ENCODE measurements around the gene SLC4A1. TPM values are rescaled to one million over a fixed set of nuclear protein-coding genes. Genes with fewer than 3 reads are reported as not detected.

The SLC4A1 gene
- polyA plus RNA-seq, 2 of the 4 experiments (the other 2 are of a cell fraction) = not detected

DNA sequence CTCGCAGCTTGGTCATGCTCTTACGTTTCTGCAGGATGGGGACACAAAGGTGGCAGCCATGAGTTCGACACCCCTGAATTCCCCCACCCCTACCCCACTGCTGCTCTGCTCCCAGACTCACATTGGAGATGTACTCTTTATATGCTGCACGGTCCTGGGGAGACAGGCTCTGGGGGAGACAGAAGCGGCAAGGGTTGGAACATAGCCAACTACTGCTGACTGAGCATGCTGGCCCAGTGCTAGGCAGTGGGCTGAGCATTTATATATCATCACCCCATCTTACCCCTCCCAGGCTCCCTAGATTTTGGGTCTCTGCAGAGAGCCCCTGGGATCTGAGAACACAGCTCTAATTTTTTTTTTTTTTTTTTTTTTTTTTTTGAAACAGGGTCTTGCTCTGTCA lies 60.2 kb downstream of the SLC4A1 start:
- FAIRE-seq (no peak), DNase-seq (ENCODE audit: low read depth in 1 of 2, low spot score in 1 of 2) (no peak), ATAC-seq (no peak)
- Histone ChIP-seq H3K4me3 (no peak overlapping the region), H3K4me1 (peaks cover 47% of the 10 kb centered on the region), H3K27ac (no peak overlapping the region), H3K4me2 (no peak overlapping the region), H3K9me3 (no peaks in the 10 kb centered on the region)
- no peak for TF ChIP-seq EHF (CRISPR knock-in tag; IDR thresholded peaks at IDR 0.05)
- TF ChIP-seq, protein P1, sequence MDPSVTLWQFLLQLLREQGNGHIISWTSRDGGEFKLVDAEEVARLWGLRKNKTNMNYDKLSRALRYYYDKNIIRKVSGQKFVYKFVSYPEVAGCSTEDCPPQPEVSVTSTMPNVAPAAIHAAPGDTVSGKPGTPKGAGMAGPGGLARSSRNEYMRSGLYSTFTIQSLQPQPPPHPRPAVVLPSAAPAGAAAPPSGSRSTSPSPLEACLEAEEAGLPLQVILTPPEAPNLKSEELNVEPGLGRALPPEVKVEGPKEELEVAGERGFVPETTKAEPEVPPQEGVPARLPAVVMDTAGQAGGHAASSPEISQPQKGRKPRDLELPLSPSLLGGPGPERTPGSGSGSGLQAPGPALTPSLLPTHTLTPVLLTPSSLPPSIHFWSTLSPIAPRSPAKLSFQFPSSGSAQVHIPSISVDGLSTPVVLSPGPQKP (IDR thresholded peaks at IDR 0.05; ENCODE audit: low read depth, low read length) = no peak
- TF ChIP-seq MAFK (IDR thresholded peaks at IDR 0.05; ENCODE audit: partially characterized antibody) = no peak
- TF ChIP-seq, protein P2, sequence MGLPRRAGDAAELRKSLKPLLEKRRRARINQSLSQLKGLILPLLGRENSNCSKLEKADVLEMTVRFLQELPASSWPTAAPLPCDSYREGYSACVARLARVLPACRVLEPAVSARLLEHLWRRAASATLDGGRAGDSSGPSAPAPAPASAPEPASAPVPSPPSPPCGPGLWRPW (IDR thresholded peaks at IDR 0.05) = no peak
- TF ChIP-seq POLR2AphosphoS2 (conservative IDR thresholded peaks at IDR 0.05; ENCODE audit: low read length) = no peak
- TF ChIP-seq, protein P3, sequence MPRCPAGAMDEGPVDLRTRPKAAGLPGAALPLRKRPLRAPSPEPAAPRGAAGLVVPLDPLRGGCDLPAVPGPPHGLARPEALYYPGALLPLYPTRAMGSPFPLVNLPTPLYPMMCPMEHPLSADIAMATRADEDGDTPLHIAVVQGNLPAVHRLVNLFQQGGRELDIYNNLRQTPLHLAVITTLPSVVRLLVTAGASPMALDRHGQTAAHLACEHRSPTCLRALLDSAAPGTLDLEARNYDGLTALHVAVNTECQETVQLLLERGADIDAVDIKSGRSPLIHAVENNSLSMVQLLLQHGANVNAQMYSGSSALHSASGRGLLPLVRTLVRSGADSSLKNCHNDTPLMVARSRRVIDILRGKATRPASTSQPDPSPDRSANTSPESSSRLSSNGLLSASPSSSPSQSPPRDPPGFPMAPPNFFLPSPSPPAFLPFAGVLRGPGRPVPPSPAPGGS (IDR thresholded peaks at IDR 0.05) = no peak
- TF ChIP-seq, protein P4, sequence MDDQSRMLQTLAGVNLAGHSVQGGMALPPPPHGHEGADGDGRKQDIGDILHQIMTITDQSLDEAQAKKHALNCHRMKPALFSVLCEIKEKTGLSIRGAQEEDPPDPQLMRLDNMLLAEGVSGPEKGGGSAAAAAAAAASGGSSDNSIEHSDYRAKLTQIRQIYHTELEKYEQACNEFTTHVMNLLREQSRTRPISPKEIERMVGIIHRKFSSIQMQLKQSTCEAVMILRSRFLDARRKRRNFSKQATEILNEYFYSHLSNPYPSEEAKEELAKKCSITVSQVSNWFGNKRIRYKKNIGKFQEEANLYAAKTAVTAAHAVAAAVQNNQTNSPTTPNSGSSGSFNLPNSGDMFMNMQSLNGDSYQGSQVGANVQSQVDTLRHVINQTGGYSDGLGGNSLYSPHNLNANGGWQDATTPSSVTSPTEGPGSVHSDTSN (IDR thresholded peaks at IDR 0.05) = no peak
- TF ChIP-seq, protein P5, sequence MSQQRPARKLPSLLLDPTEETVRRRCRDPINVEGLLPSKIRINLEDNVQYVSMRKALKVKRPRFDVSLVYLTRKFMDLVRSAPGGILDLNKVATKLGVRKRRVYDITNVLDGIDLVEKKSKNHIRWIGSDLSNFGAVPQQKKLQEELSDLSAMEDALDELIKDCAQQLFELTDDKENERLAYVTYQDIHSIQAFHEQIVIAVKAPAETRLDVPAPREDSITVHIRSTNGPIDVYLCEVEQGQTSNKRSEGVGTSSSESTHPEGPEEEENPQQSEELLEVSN (IDR thresholded peaks at IDR 0.05; ENCODE audit: borderline replicate concordance, low read depth) = no peak
- TF ChIP-seq, protein P6, sequence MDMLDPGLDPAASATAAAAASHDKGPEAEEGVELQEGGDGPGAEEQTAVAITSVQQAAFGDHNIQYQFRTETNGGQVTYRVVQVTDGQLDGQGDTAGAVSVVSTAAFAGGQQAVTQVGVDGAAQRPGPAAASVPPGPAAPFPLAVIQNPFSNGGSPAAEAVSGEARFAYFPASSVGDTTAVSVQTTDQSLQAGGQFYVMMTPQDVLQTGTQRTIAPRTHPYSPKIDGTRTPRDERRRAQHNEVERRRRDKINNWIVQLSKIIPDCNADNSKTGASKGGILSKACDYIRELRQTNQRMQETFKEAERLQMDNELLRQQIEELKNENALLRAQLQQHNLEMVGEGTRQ (IDR thresholded peaks at IDR 0.05) = no peak
- no peak for TF ChIP-seq TP53 (CRISPR knock-in tag; IDR thresholded peaks at IDR 0.05)
- POLR2A ChIA-PET = interaction anchor here (1.3 to 3.0 kb wide), 3 partner anchors 14 to 125 kb away, joined by 3 to 10 read pairs (median 3); partner anchors contain the start of gene TMUB2
- CTCF ChIA-PET = interaction anchor here (0.6 to 9.4 kb wide), 7 partner anchors 9 to 156 kb away, joined by 3 to 159 read pairs (median 5); partner anchors contain the start of genes FAM171A2, SLC25A39 and UBTF
- WGBS (ENCODE audit: missing lambda C conversion rate) = 89% methylated on average over 5 of the region's 5 CpGs

DNA sequence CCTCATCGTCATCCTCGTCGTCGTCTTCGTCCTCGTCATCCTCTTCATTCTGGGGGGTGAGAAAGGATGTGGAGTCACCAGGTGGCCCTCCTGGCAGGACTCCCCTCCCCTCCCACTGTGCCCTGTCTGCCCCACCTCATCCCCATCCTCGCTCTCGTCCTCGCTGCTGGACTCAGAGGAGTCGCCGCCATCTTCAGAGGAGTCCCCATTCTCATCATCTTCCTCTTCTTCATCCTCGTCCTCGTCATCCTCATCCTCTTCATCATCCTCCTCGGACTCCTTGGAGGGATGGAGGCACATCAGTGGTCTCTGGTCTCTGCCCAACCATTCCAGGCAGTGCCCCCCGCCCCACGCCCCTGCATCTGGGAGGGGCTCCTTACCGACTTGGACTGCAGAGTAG lies 60.6 kb downstream of the SLC4A1 start:
- TF ChIP-seq PHF8 (IDR thresholded peaks at IDR 0.05; ENCODE audit: borderline replicate concordance, low read depth) = no peak
- no peak overlapping the region for H3K4me3 ChIP-seq
- ATAC-seq (no peak), FAIRE-seq (no peak), DNase-seq (ENCODE audit: low read depth in 1 of 2, low spot score in 1 of 2) (no peak)
- whole genome bisulfite sequencing (ENCODE audit: missing lambda C conversion rate) = 94% methylated on average over 17 of the region's 17 CpGs
- no peaks in the 10 kb centered on the region for H3K9me3 ChIP-seq
- POLR2A ChIA-PET = interaction anchor here (1.3 to 3.0 kb wide), 2 partner anchors 14 to 125 kb away, joined by 3 to 10 read pairs; no protein-coding TSS in a partner anchor
- no peak overlapping the region for H3K4me2 ChIP-seq
- H3K4me1 ChIP-seq = peaks cover 47% of the 10 kb centered on the region
- H3K27ac ChIP-seq = no peak overlapping the region
- CTCF ChIA-PET = interaction anchor here (0.6 to 9.4 kb wide), 10 partner anchors 14 to 316 kb away, joined by 3 to 159 read pairs (median 6); partner anchors contain the start of genes FAM171A2, GRN, SLC25A39 and UBTF

DNA sequence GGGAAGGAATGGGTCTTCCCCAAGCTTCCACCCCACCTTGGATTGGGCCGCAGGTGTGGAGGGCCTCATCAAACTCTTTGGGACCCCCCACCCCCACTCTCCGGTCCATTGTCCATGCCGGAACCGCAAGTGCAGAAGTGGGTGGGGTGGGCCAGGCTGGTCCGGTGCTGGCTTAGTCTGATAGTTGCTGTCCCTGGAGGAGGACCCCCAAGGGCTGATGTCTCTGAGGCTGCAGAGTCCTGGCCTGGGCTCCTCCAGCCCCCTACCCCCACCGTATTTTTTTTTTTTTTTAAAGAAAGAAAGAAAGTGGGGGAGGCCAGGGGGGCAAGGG lies 61.1 kb downstream of the SLC4A1 start:
- Histone ChIP-seq H3K4me2 (no peak overlapping the region), H3K27ac (no peak overlapping the region), H3K4me1 (peaks cover 47% of the 10 kb centered on the region), H3K4me3 (no peak overlapping the region), H3K9me3 (no peaks in the 10 kb centered on the region)
- 85% methylated on average over 6 of the region's 6 CpGs for WGBS (ENCODE audit: missing lambda C conversion rate)
- no peak for FAIRE-seq
- TF ChIP-seq NR3C1 (IDR thresholded peaks at IDR 0.05) (no peak), BHLHE40 (IDR thresholded peaks at IDR 0.05; ENCODE audit: low read depth, low read length) (no peak), EP300 (IDR thresholded peaks at IDR 0.05) (no peak), KDM5A (IDR thresholded peaks at IDR 0.05) (no peak), KDM1A (IDR thresholded peaks at IDR 0.05; ENCODE audit: low read depth) (no peak), SMC3 (IDR thresholded peaks at IDR 0.05) (no peak)
- TF ChIP-seq, protein P7, sequence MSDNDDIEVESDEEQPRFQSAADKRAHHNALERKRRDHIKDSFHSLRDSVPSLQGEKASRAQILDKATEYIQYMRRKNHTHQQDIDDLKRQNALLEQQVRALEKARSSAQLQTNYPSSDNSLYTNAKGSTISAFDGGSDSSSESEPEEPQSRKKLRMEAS (IDR thresholded peaks at IDR 0.05) = no peak
- TF ChIP-seq, protein P4 (IDR thresholded peaks at IDR 0.05) = no peak
- DNase-seq (ENCODE audit: low read depth in 1 of 2, low spot score in 1 of 2) = no peak
- ChIA-PET CTCF (interaction anchor here (0.8 to 9.4 kb wide), 12 partner anchors 15 to 317 kb away, joined by 3 to 159 read pairs (median 4); partner anchors contain the start of genes FAM171A2, GRN, SLC25A39 and UBTF), POLR2A (interaction anchor here (1.3 to 3.0 kb wide), 2 partner anchors 15 to 126 kb away, joined by 3 to 10 read pairs; no protein-coding TSS in a partner anchor)
- no peak for ATAC-seq
